NCI-H1092 (cell line): ENCODE measurements around the gene PLCB1.
"Not testable (repeated sequence)": the region's sequence is repeated elsewhere in the genome, so short reads cannot be mapped to it uniquely, and the experiment has no call there.

ENCODE experiments used
- DNase-seq: peaks from one replicate; lab custom pipeline; 2025; lab: John Stamatoyannopoulos, UW

The PLCB1 gene

DNA sequence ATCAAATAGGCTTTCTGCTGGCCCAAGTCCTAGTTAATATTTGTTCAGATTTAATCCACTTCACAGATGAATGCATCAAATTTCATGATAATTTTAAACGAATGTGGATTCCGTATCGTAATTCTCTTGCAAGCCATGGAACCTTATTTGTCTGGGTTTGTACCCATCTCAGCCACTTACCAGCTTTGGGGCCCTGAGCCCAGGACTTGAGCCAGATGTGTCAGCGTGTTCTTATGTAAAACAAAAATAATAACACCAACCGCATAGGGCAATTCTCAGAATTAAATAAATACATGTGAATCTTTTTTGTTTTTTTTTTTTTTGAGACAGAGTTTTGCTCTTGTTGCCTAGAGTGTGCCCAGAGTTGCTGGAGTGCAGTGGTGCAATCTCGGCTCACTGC is 654.3 kb downstream of the PLCB1 start:
- no peak for DNase-seq

DNA sequence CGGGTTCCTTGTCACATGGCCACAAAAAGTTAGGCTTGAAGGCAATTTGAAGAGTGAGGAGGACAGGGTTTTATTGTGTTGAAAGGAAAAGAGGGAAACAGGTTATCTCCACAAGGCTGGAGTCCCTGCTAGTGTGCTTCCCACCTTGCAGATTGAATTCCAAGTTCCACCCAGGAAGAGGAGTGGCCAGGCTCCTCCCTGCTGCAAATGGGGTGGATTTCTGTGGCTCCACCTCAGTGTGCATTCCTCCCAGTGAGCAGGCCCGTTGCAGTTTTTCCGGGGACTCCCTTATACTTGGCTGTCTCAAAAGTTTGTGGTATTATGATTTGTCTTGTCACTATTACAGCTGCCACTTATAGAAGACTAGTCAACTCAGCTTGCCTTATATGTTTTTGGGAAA is 655.0 kb downstream of the PLCB1 start:
- no peak for DNase-seq

DNA sequence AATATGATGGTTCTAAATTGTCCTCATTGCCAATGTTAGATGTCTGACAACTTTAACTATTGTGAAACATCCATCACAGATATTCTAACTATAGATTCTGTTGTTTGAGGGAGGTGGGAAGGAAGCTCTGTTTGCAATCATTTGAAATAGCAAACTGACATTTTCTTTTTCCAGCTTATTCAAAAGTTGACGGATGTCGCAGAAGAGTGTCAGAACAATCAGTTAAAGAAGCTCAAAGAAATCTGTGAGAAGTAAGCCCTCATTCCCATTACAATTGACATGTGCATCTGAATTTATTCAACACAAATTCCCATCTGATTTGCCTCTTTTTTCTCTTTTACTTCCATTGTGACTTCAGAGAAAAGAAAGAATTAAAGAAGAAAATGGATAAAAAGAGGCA is 656.2 kb downstream of the PLCB1 start:
- DNase-seq = no peak

DNA sequence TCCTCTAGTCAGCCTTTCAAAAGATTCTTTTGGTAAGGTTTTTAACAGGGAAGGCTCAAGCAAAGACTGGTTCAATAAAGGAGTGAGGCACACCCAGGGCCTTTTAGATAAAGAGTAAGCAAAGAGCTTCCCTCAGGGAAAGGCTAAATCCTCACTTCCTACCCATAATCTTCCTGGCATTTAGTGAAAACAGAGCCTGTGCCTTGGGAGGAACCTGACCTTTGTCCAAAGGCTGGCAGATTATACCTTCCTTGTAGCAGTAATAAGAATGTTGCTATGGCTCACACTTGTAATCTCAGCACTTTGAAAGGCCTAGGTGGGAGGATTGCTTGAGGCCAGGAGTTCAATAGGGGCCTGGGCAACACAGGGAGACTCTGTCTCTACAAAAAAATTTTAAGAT is 656.8 kb downstream of the PLCB1 start:
- no peak for DNase-seq

DNA sequence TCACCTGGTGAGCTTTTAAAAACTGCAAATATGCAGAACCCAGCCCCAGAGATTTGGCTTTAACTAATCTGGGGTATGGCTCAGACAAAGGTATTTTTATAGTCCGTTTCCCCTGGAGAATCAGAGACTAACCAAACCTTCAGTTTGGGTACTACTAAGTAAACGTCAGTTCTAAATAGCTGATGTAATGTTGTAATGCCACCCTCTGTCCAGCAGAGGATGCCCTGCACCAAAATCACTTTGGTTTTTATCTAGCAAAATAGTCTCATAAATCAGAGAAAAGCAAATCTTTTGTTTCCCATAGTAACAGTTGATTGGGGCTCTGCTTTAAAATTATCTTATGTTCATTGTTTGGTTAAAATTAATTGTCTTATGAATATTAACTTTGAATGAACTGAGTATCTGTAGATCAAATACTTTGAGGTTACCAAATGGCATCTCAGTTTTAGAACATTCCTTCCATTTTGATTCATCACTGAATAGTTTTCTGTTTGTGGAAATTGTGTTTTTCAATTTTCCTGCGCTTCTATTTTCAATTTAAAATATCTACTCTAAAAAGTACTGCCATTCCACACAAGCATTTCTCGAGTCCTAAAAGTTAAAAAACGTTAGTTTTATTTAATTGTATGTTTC is 658.5 kb downstream of the PLCB1 start:
- peak; percentile 8 for DNase-seq

DNA sequence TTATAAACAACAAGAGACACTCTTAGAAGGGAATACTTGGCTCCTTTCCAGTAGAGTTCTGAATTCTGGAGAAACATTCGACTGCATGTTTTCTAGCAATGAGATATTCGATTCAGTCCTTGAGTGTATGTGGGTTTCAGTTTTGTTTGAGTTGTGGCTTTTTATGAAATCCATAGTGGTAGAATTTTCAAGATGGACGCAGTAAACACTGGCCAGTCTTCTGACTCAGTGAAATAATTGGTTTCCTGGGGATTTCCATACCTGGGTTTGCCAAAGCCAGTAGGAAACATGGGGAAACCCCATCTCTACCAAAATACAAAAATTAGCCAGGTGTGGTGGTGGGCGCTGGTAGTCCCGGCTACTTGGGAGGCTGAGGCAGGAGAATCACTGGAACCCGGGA is 663.3 kb downstream of the PLCB1 start:
- no peak for DNase-seq

DNA sequence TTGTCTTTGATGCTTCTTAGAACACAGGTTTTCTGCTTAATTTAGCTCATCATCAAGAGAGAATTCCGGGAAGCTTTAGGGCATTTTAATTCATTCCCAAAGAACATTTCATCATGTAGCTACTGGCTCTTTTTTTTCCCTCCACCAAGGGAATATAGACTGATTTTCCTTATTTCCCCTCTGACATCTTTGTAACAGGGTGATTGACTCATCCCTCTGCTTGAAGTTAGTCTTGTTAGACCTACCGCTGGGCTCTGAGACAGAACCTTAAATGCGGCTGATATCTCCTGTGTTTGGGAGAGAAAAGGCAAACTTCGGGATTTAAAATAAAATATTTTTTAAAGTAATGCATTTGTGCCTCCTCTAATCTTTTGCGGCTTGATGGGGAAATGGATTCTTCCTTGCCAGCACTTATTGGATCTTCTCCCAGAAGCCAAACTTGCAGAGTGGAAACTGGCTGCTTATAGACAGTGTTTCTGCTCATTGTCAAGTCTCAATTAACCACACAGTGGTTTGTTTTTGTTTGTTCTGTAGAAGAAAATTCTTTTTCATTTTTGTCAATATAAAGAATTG is 664.1 kb downstream of the PLCB1 start:
- no peak for DNase-seq

DNA sequence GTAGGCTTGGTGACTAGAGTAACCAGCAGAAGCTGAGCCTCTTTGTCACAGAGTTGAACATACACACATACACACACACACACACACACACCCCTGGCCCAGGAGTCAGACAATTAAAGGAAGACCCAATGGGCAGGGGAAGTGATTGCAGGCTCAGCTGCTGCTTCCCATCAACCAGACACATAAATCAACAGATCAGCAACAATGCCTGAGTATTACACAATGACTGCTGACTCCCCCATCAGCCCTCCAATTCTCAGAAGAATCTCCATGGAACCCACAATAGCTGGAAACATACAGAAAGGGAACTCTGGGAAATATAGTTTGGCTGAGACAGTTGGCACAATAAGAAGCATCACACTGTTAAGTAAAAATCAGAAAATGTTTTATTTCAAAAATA is 666.4 kb downstream of the PLCB1 start:
- no peak for DNase-seq

DNA sequence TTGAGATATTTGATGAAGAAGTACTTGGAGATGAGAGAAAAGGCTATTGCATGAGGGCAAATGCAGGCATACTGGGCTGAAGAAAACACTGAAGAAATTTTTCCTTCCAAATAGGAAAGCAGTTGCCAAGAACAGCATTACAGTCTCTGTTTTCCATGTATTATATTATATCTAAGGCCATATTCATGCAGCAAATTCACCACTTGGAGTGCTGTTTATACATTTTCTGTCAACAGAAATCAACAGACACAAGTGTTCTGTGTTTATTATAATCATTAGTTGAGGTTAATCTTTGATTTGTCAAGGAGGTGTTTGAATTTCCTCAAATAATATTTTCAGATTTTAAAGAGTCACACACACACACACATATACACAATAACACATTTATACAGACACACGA is 668.0 kb downstream of the PLCB1 start:
- no peak for DNase-seq

DNA sequence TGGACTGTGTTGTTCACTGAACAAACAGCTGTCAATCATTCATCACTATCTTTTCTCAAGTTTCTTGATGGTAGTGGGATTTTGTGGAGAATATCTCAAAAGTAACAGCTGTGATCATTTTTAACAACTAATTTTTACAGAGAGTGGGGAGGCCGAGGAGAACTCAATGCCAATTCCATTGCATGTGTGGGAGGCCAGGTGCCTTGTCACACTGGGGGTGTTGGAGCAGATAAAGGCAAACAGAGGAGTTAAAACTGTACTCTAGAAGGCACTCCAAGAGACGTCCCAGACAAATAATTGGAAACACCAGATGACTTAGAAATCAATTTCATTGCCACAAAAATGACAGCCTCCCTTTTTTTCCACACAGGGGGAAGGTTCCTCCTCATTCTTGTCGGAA is 669.6 kb downstream of the PLCB1 start:
- no peak for DNase-seq

DNA sequence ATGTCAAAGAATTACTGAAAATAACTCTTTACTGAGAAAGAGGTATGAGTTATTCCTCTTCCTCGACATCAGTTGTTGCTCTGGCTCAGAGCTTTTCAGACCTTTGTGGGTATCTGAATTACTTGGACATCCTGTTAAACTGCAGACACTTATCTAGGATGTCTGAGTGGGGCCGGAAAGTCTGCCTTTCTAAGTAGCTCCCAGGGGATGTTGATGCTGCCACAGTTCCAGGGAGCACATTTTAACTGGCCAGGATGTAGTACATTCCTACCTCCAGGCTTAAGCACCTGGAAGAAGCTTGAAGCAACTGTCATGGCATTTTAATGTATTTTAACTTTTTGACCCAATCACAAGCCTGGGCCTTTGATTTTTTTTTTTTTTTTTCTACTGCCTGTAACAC is 671.0 kb downstream of the PLCB1 start:
- no peak for DNase-seq

DNA sequence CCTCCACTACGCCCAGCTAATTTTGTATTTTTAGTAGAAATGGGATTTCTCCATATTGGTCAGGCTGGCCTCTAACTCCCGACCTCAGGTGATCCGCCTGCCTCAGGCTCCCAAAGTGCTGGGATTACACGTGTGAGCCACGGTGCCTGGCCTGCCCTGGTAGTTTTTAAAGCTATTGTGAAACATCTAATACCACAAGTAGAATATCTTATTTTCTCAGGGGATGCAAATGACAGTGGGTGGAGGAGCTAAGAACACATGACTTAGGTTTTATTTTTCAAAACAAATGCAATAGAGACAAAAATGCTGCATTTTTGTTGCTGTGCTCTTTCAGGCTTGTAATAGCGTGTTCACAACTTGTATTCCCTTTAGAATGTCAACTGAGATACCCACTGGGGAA is 671.9 kb downstream of the PLCB1 start:
- DNase-seq = no peak

DNA sequence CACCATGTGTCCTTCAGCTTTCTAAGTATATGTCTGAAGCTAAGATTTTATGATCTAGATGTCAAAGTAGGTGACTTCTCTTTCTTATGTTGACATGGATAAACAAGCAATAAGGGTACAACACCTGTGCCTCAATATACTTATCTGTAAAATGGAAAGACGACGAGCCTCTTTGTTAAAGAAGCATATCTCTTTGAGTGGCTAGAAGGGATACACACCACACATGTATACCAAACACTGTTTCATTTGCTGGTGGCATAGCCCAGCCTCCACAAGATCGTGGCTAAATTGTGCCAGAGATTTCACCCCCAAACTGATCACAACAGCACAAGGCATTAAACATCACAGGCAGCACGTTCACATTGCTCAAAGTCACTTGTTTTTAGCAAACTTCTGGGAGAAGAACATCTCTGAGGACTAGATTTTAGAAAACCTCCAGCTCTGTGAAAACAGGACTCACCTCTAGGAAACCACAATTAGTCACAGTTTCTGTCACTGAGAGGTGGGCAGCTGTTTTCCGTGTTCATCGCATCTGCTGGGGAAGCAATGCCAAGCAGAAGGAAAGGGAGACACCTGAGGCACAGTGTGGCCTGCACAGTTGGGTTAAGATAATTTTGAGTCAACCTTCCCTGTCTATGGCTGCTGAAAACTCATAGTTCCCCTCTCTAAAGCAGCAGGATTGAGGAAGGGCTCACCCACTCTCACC is 673.8 kb downstream of the PLCB1 start:
- no peak for DNase-seq

DNA sequence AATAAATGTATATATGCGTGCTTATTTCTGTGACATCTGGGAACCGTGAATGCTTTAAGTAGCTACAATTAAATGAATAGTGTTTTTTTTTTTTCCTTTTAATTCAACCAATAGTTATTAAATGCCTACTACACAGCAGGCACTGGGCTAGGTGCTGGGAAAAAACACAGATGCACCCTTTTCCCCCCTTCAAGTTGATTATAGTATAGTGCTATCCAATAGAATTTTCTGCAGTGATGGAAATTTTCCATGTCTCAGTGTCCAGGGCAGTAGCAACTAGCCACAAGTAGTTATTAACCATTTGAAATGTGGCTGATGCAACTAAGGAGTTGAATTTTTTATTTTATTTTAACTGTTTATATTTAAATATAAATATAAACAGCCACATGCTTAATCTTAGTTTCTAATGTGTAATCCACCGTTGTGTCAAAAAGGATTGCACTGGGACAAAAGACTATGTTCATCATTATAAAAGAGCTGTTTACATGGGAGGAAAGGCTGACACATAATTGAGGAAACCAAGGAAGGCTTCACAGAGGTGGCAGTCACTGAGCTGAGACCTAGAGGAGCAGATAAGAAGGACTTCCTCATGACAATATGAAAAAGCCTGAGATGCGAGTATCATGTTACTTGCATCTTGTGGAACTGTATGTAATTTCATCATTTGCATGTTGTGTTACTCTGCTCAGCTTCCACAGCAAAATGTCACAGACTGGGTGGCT is 675.6 kb downstream of the PLCB1 start:
- DNase-seq = no peak

DNA sequence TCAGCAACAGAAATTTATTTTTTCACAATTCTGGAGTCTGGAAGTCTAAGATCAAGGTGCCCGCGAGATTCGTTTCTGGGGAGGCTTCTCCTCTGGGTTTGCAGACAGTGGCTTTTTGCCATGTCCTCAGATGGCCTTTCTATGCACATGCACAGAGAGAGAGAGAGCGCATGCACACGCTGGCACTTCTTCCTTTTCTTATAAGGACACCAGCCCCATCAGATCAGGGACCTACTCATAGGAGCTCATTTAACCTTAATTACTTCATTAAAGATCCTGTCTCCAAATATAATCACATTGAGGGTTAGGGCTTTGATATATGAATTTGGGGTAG is 676.1 kb downstream of the PLCB1 start:
- no peak for DNase-seq

DNA sequence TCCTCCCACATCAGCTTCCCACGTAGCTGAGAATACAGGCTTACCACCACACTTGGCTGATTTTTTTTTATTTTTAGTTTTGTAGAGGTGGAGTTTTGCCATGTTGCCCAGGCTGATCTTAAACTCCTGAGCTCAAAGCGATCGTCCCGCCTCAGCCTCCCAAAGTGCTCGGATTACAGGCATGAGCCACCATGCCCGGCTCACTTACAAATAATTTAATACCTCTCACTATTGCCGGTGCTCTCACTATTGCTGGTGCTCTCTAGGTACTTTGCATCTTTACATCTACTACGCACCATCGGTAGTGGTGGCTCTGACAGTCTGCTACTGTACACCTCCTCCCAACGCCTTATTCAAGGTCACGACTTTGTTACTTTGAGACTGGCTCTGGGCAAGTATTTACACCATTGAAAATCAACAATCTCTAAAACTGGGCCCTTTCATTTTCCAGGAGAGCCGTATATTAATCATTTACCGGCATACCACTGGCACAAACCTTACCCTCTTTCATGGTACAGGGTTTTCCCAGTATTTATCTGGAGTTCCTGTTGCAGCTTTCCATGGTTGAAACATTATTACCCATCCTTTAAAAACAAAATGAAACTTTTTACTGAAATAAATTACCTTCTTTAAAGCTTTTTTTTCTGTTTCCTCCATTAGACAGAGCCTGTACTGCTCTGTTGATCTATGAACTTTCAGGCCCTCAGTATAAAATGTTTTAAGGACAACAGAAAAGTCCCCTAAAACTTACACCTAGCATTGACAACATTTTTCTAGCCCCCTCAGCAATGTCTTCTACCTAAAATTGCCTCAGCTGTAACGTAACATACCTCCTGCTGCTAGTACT is 677.3 kb downstream of the PLCB1 start:
- no peak for DNase-seq

DNA sequence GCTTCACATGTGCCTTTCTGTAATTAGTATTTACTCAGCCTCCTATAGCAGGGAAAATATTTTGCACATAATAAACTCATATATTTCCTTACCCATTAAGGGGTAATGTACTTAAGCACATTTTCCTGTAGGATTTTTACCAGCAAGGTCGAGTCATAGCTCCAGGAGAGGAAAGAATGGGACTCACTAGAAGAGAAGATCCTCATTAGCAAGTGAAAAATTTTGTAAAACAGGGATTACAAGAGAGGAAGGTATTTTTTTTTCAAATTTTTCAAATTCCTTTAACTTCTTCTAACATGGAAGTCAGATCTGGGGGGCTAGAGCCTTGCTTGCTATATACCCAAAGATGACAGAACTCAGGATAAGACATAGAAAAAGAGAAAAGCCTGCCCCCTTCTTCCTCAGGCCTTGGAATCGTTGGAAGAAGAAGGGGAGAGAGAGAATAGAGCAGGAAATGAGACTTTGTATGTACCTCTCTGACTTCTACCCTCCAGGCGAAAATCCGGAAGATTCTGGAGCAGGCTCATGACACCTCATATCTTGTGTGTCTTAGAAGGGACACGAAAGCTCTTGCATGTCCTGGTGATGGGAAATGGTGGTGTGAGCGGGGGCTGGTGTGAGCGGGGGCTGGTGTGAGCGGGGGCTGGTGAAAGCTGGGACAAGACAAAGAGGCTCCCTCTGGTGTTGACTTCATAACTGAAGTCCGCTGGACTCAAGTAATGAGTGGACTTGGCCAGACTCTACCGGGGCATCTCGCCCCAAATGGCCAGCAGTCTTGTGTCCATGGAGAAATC is 679.9 kb downstream of the PLCB1 start:
- DNase-seq = no peak

DNA sequence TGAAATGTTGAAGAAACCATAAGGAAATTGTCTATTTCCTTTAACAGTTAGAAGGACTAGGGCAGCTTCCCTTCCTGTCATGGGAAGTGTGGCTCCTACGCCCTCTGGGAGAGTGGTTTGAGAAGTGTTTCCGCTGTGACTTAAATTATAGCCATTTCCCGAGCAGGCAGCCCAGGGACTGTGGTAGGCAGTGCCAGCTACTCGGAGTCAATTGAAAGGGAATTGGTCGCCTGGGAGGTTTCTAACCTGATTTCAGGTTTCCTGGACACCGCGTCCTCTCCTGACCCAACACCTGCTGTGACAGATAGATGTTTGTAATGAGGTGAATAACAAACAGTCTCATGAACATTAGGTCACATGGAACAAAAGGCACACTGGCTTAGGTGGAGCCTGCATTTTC is 680.8 kb downstream of the PLCB1 start:
- DNase-seq = no peak

DNA sequence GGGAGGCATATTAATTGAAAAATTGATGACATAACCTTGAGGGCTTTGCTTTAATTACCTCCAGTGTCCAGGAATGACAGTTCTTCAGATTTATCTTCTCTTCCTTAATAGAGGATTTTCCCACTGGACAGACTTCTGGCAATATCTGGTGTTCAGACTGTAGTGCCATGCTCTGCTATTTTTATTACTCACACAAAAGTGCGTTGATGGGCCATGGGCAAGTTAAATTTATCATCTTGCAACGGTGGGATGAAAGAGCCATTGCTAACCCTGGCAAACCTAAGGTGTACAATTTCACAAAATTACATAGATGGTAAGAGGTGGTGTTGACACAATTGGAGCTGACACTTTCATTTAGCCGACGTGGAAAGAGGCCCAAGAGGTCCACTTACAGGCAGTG is 683.1 kb downstream of the PLCB1 start:
- no peak for DNase-seq

DNA sequence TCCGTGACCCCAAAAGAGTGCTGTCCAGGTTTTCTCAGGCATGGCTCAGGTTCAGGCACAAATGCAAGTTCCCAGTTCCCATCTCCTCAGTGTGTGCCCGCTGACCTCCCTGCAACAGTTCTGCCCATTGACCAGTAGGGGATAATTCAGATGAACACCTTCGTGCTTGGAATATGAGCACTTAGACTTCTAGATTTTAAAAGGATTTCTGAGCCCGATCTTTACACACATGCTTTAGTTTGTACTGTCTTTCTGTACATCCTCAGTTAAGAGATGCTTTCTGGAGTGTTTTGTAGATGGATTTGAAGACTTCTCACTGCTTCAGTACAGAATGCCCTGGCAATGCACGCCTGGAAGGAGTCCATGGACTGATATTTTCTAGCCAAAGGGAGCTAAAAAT is 697.2 kb downstream of the PLCB1 start:
- no peak for DNase-seq

DNA sequence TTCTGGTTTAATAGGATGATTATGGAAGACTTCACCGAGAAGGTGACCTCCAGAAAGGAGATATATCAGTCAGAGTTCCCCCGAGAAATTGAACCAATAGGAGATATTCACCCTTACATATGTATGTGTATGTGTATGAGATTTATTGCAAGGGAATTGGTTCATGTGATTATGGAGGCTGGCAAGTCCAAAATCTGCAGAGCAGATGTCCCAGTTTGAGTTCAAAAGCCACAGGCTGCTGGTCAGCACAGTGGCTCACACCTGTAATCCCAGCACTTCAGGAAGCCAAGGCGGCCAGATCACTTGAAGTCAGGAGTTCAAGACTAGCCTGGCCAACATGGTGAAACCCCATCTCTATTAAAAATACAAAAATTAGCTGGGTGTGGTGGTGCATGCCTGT is 702.2 kb downstream of the PLCB1 start:
- not testable (repeated sequence) for DNase-seq

DNA sequence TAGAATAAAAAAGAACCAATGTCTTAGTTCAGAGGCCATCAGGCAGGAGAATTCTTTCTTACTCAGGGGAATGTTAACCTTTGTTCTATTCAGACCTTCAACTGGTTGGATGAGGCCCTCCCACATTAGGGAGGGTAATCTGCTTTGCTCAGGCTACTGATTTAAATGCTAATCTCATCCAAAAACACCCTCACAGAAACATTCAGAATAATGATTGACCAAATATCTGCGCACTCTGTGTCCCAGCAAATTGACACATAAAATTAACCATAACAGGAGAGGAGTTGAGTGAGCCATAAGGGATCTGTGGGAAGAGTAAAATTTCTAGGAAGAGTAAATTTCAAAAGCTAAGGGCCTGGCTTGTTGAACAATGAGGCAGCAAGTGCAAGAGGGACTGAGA is 702.8 kb downstream of the PLCB1 start:
- no peak for DNase-seq
